IPS-18c (cell line): ENCODE results near the gene SYS1.

ENCODE experiments used
- H3K4me3 ChIP-seq: 2 replicates; pipeline ENCODE4 v1.7.0; 2013; ENCODE audit warnings: low read depth, mild to moderate bottlenecking, low read length, moderate library complexity; ENCODE audit not compliant: insufficient read depth
- H3K9me3 ChIP-seq: one replicate; pipeline ENCODE4 v1.6.1; 2013; ENCODE audit warnings: mild to moderate bottlenecking, low read length, moderate library complexity; ENCODE audit not compliant: control insufficient read depth, insufficient read depth

SYS1 gene

GRCh38 chr20:45337367-45338120, 25.4 kb upstream of the SYS1 start:
- no peak overlapping the region for H3K4me3 ChIP-seq
- H3K9me3 ChIP-seq = no peaks in the 10 kb centered on the region

GRCh38 chr20:45338121-45339030, 24.6 kb upstream of the SYS1 start:
- Histone ChIP-seq H3K4me3 (no peak overlapping the region), H3K9me3 (no peaks in the 10 kb centered on the region)

- Histone ChIP-seq H3K9me3 (no peaks in the 10 kb centered on the region), H3K4me3 (peak overlapping the region; percentile 20; the same call in 1 of the 2 replicates)
These were observed 23.9 kb upstream of the SYS1 start for GRCh38 chr20:45339084-45339483.

DNA sequence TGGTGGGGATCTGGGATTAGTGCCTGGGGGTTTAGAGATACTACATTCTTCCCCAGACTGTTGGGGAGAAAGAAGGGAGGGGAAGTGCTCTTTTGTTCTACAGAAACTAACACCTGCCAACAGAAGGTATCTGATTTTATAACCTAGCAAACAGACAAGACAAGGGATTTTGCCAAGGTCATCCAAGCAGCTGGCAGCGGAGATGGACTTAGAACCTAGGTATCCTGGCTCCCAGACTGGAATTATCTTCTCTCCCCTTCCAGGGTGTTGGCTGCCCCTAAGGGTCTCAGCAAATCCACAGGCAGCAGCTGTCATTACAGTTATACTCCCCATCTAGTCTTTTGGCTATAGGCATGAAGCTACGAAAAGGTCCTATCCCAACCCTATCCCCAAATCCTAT, 23.2 kb upstream of the SYS1 start:
- no peaks in the 10 kb centered on the region for H3K9me3 ChIP-seq
- H3K4me3 ChIP-seq = no peak overlapping the region

- no peak overlapping the region for H3K4me3 ChIP-seq
- no peaks in the 10 kb centered on the region for H3K9me3 ChIP-seq
These were observed 22.6 kb upstream of the SYS1 start for GRCh38 chr20:45340236-45340847.

- Histone ChIP-seq H3K4me3 (no peak overlapping the region), H3K9me3 (no peaks in the 10 kb centered on the region)
These were observed 22.0 kb upstream of the SYS1 start for GRCh38 chr20:45340951-45341350.

DNA sequence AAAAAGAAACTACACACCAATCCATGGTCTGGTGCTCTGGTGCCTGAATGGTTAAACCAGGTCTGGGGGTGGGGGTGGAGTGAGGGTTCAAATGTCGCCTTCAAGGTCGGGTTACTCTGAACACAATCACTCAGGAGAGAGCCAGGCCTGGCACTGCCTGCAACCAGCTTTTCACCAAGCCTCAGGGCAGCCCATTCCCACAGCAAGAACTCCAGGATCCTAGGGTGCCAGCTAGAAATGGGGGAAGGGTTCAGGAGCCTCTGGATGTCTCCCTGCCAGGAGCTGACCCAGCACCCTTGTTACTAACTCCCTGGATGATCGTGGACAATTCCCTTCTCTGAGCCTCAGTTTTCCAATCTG, 21.4 kb upstream of the SYS1 start:
- H3K9me3 ChIP-seq = no peaks in the 10 kb centered on the region
- H3K4me3 ChIP-seq = peak overlapping the region; percentile 51

DNA sequence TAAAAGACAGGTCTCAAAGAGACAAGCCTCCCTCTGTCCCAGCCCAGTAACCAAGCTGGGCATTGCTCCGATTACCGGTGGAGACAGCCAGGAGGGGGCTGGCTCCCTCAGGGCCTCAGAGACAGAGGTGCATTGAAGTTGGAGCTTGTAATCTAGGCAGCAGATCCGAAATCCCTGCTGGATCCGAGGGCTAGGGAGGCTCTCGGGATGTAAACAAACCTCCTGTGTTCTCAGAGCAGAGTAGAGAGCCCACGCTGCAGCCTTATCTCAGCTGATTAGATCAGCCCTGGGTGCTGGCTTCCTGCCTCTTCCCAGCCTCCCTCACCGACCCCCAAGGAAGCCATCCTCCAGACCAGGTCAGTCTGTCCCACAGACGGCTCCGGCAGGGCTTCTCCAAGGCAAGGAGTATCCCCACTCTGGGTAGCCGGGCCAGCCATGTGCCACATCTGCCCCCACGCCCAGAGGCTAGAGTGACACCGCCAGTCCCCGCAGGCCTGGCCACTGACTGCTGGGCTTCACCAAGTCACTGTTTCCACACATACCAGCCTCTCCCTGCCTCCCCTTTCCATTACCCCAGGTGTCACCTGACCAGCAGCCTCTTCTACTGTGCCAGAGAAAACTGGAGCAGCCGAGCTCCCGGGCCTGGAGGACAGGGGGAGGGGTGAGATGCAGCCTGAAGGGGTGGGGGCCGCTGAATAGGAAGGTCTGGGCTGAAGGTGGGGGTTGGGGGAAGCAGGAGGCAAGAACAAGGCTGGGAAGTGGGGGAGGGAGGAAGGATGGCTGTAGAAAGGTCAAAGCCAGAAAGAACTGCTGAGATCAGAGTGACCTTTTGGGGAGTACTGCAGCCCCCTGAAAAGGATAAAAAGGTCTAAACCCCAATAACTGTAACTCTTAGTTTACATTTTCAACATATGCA, 20.8 kb upstream of the SYS1 start:
- no peaks in the 10 kb centered on the region for H3K9me3 ChIP-seq
- H3K4me3 ChIP-seq = peak overlapping the region; percentile 51

GRCh38 chr20:45342855-45343531, 20.0 kb upstream of the SYS1 start:
- Histone ChIP-seq H3K4me3 (peak overlapping the region; percentile 34), H3K9me3 (no peaks in the 10 kb centered on the region)

- Histone ChIP-seq H3K4me3 (0 out of 2 replicates have a peak overlapping the region, but pooled peaks have one; percentile 40), H3K9me3 (no peaks in the 10 kb centered on the region)
These were observed 19.3 kb upstream of the SYS1 start for GRCh38 chr20:45343532-45344167.

GRCh38 chr20:45344168-45344860, 18.6 kb upstream of the SYS1 start:
- Histone ChIP-seq H3K9me3 (no peaks in the 10 kb centered on the region), H3K4me3 (peak overlapping the region; percentile 40)

DNA sequence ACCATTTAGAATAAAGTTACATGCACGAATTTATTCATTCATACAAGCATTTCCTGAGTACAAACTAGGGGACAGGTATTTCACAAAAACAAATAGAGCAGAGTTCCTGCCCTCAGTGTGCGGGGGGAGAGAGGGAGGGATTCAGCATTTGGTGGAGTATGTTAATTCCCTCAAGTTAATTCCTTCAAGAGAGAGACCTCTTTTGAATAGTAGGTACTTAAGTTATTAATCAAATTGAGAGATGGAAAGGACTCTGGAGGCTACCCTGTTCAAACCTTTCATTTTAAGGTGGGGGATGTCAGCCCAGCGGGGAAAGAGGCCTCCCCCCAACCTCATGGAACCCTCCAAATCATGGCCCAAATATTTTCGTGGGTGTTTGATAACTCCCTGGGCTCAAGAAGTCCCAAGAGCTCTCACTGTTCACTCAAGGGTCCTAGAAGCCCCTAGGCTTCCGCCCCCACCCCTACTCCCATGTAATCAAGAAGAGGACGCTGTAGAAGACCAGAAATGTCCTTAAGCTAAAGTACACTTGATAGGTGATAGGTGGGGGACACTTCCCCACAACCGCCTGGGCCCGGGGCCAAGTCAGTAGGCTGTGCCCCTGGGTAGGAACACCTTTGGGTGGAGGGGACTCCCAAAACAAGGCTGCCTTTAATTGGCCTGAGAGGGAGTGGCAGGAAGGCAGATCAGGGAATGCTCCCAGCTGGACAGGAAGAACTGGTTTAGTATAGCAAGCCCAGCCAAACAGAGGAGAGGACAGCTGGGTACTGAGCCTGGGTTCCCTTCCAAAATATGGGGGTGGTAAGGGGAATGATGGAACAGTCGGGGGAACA, 17.6 kb upstream of the SYS1 start:
- H3K4me3 ChIP-seq = peak overlapping the region; percentile 28
- no peaks in the 10 kb centered on the region for H3K9me3 ChIP-seq

GRCh38 chr20:45346291-45346718, 16.7 kb upstream of the SYS1 start:
- H3K9me3 ChIP-seq = no peaks in the 10 kb centered on the region
- H3K4me3 ChIP-seq = no peak overlapping the region; the same call in 1 of the 2 replicates

DNA sequence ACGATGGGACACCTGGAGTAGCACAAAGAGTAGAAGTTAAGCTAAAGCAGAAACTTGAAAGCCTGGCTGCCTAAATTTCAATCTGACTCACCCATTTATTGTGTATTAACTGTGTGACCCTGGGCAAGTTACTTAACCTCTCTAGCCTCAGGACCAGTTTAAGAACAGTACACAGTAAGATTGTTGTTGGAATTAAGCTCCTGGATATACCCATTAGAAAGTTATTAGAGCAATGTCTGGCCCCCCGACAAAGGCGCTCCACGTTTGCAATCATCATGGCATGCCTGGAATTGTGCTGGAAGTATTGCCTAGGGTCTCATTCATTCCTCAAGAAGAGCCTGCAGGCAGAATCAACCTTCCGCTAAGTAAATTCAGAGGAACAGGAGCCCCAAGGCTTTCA, 16.1 kb upstream of the SYS1 start:
- Histone ChIP-seq H3K9me3 (no peaks in the 10 kb centered on the region), H3K4me3 (peak overlapping the region; percentile 78; the same call in 1 of the 2 replicates)
